WTC11 (cell line): ENCODE data around the gene PSMD1. TPM values are rescaled to one million over a fixed set of nuclear protein-coding genes. Genes with fewer than 3 reads are reported as not detected.

ENCODE experiments used
- ATAC-seq: fragments of 200-7000 bp; cut with Tn5 transposase; 2 replicates; pipeline ENCODE4 v1.10.0; 2021; ENCODE audit warnings: mild to moderate bottlenecking, moderate library complexity
- CTCF ChIA-PET: fragments of 300-600 bp; sonication (Branson Sonifier 250); formaldehyde crosslinking; loops from one replicate; lab custom pipeline; 2021; ENCODE audit warnings: antibody characterized with exemption; lab: Charles Lee
- POLR2A ChIA-PET: fragments of 350-600 bp; sonication (Branson Sonifier 250); formaldehyde crosslinking; loops from one replicate; lab custom pipeline; 2021; ENCODE audit warnings: antibody characterized with exemption; lab: Charles Lee
- DNase-seq: peaks from one replicate; pipeline ENCODE4 v3.0.0; 2021; ENCODE audit warnings: low spot score
- H3K27ac Mint-ChIP-seq: 2 replicates; pipeline ENCODE4 v1.8.0; 2021; ENCODE audit warnings: mixed read lengths
- H3K27me3 Mint-ChIP-seq: 2 replicates; pipeline ENCODE4 v1.8.0; 2021; ENCODE audit warnings: low read depth, mild to moderate bottlenecking, moderate library complexity, mixed read lengths
- H3K36me3 Mint-ChIP-seq: 2 replicates; pipeline ENCODE4 v1.8.0; 2021; ENCODE audit warnings: mixed read lengths
- H3K4me1 Mint-ChIP-seq: 2 replicates; pipeline ENCODE4 v1.8.0; 2022; ENCODE audit warnings: mixed read lengths
- H3K4me3 Mint-ChIP-seq: 2 replicates; pipeline ENCODE4 v1.8.0; 2021; ENCODE audit warnings: mild to moderate bottlenecking, moderate library complexity, mixed read lengths
- H3K9me3 Mint-ChIP-seq: 2 replicates; pipeline ENCODE4 v1.8.0; 2021; ENCODE audit warnings: mixed read lengths
- CBFB ChIP-seq: sonication (generic); formaldehyde crosslinking; IDR thresholded peaks from 2 replicates; pipeline ENCODE4 v1.8.1; 2022; ENCODE audit warnings: mild to moderate bottlenecking, low read depth, missing genetic modification reagents
- CREM ChIP-seq: sonication (generic); formaldehyde crosslinking; IDR thresholded peaks from 2 replicates; pipeline ENCODE4 v1.8.1; 2022; ENCODE audit warnings: mild to moderate bottlenecking, missing genetic modification reagents, moderate library complexity
- ERG ChIP-seq: fragments of 250-450 bp; sonication (Bioruptor Pico); IDR thresholded peaks from 2 replicates; pipeline ENCODE4 v1.8.0; 2021; ENCODE audit warnings: mild to moderate bottlenecking
- GABPB1 ChIP-seq: sonication (generic); formaldehyde crosslinking; IDR thresholded peaks from 2 replicates; pipeline ENCODE4 v1.8.1; 2023; ENCODE audit warnings: mild to moderate bottlenecking, missing genetic modification reagents
- GRHL2 ChIP-seq: fragments of 250-450 bp; sonication (Bioruptor Pico); IDR thresholded peaks from 2 replicates; pipeline ENCODE4 v1.8.0; 2022; ENCODE audit warnings: mild to moderate bottlenecking, moderate library complexity; ENCODE audit not compliant: insufficient replicate concordance, severe bottlenecking
- KAT7 ChIP-seq: sonication (generic); formaldehyde crosslinking; IDR thresholded peaks from 2 replicates; pipeline ENCODE4 v1.8.1; 2023; ENCODE audit warnings: missing genetic modification reagents, mild to moderate bottlenecking, borderline replicate concordance
- MLX ChIP-seq: sonication (generic); formaldehyde crosslinking; IDR thresholded peaks from 2 replicates; pipeline ENCODE4 v1.8.1; 2023; ENCODE audit warnings: mild to moderate bottlenecking, missing genetic modification reagents, moderate library complexity
- NFYB ChIP-seq: sonication (generic); formaldehyde crosslinking; conservative IDR thresholded peaks from 2 replicates; pipeline ENCODE4 v1.8.0; 2022; ENCODE audit warnings: low read depth, missing genetic modification reagents
- NR3C1 ChIP-seq: sonication (generic); formaldehyde crosslinking; conservative IDR thresholded peaks from 2 replicates; pipeline ENCODE4 v1.8.1; 2023; ENCODE audit warnings: low read depth, mild to moderate bottlenecking, missing genetic modification reagents
- SMAD3 ChIP-seq: sonication (generic); formaldehyde crosslinking; IDR thresholded peaks from 2 replicates; pipeline ENCODE4 v1.8.0; 2022; ENCODE audit warnings: missing genetic modification reagents, mild to moderate bottlenecking, borderline replicate concordance
- SMAD4 ChIP-seq: sonication (generic); formaldehyde crosslinking; IDR thresholded peaks from 2 replicates; pipeline ENCODE4 v1.8.0; 2022; ENCODE audit warnings: mild to moderate bottlenecking, missing genetic modification reagents
- STAT6 ChIP-seq: sonication (generic); formaldehyde crosslinking; conservative IDR thresholded peaks from 2 replicates; pipeline ENCODE4 v1.8.1; 2023; ENCODE audit warnings: mild to moderate bottlenecking, low read depth, missing genetic modification reagents, moderate library complexity
- USF1 ChIP-seq: sonication (generic); formaldehyde crosslinking; IDR thresholded peaks from 2 replicates; pipeline ENCODE4 v1.8.0; 2022; ENCODE audit warnings: mild to moderate bottlenecking, missing genetic modification reagents
- USF2 ChIP-seq: sonication (generic); formaldehyde crosslinking; IDR thresholded peaks from 2 replicates; pipeline ENCODE4 v1.8.1; 2023; ENCODE audit warnings: mild to moderate bottlenecking, missing genetic modification reagents, moderate library complexity
- ZNF396 ChIP-seq: fragments of 250-450 bp; sonication (Bioruptor Pico); IDR thresholded peaks from 2 replicates; pipeline ENCODE4 v1.8.0; 2021; ENCODE audit warnings: mild to moderate bottlenecking, moderate library complexity, borderline replicate concordance
- ZNF423 ChIP-seq: fragments of 250-450 bp; sonication (Bioruptor Pico); IDR thresholded peaks from 2 replicates; pipeline ENCODE4 v2.1.2; 2022; ENCODE audit warnings: mild to moderate bottlenecking, moderate library complexity
- ZNF512 ChIP-seq: sonication (generic); formaldehyde crosslinking; IDR thresholded peaks from 2 replicates; pipeline ENCODE4 v1.8.1; 2022; ENCODE audit warnings: missing genetic modification reagents, borderline replicate concordance
- total RNA-seq: library from RNA; stranded (reverse); gene quantifications from 3 replicates; pipeline ENCODE4 v1.2.3, GENCODE V29; 2021

The PSMD1 gene
- total RNA-seq, 1 experiment from 2014 or later: 163 TPM

- peak; percentile 65 for ATAC-seq
- Mint-ChIP-seq H3K36me3 (no peaks in the 10 kb centered on the region), H3K4me3 (no peak overlapping the region), H3K27me3 (no peaks in the 10 kb centered on the region), H3K27ac (no peak overlapping the region), H3K4me1 (peaks cover 20% of the 10 kb centered on the region), H3K9me3 (0 out of 2 replicates have a peak, but pooled peaks cover 4% of the 10 kb centered on the region)
- TF ChIP-seq ERG (CRISPR knock-in tag) (no peak), MLX (CRISPR knock-in tag) (no peak), NFYB (peak; percentile 78), KAT7 (CRISPR knock-in tag) (no peak), USF1 (CRISPR knock-in tag) (peak; percentile 51; the same call in 1 of the 2 replicates), USF2 (CRISPR knock-in tag) (peak; percentile 79), SMAD4 (CRISPR knock-in tag) (no peak)
- CTCF ChIA-PET: interaction anchor here (0.7 to 1.3 kb wide), 3 partner anchors 9 to 129 kb away, joined by 3 to 9 read pairs (median 3); no protein-coding TSS in a partner anchor
- POLR2A ChIA-PET: interaction anchor here (1.0 kb wide), 1 partner anchor 10 kb away, joined by 3 read pairs; no protein-coding TSS in a partner anchor
- DNase-seq: no peak
These were observed 125.8 kb downstream of the PSMD1 start for GRCh38 chr2:231182513-231182899.

GRCh38 chr2:231183851-231184250, 127.2 kb downstream of the PSMD1 start:
- no peak for DNase-seq
- Mint-ChIP-seq H3K27ac (no peak overlapping the region), H3K27me3 (no peaks in the 10 kb centered on the region), H3K4me1 (peaks cover 22% of the 10 kb centered on the region), H3K36me3 (no peaks in the 10 kb centered on the region), H3K4me3 (no peak overlapping the region), H3K9me3 (0 out of 2 replicates have a peak, but pooled peaks cover 4% of the 10 kb centered on the region)
- no peak for TF ChIP-seq SMAD3 (CRISPR knock-in tag)
- TF ChIP-seq CBFB (CRISPR knock-in tag): no peak
- TF ChIP-seq ERG (CRISPR knock-in tag): no peak
- TF ChIP-seq ZNF423 (CRISPR knock-in tag): no peak
- no peak for TF ChIP-seq CREM (CRISPR knock-in tag)
- no peak for TF ChIP-seq ZNF512 (CRISPR knock-in tag)
- no peak for TF ChIP-seq ZNF396
- TF ChIP-seq STAT6: no peak
- no peak for TF ChIP-seq GABPB1 (CRISPR knock-in tag)
- TF ChIP-seq GRHL2 (CRISPR knock-in tag): no peak
- no peak for TF ChIP-seq NR3C1 (CRISPR knock-in tag)
- ChIA-PET POLR2A (no interaction called here), CTCF (no interaction called here)
- no peak for ATAC-seq
